HG02623 (cell line): Measurements from ENCODE around the gene TBX4.

Experiments used
- ATAC-seq: cut with Tn5 transposase; IDR thresholded peaks from one replicate; pipeline ENCODE4 v1.9.1; 2021; ENCODE audit warnings: moderate library complexity; ENCODE audit not compliant: unreplicated experiment

The TBX4 gene

GRCh38 chr17:61452301-61453290, at the start of gene TBX4:
TSS of gene TBX4 (plus strand) at chr17:61452422. CDS start at chr17:61456491, 4,069 bp downstream.
- no peak for ATAC-seq

- ATAC-seq = no peak
These were observed 49.0 kb upstream of the TBX4 start for GRCh38 chr17:61402978-61403800.

GRCh38 chr17:61403801-61404662, 48.2 kb upstream of the TBX4 start:
- no peak for ATAC-seq

GRCh38 chr17:61404663-61404912, 47.6 kb upstream of the TBX4 start:
- no peak for ATAC-seq

- no peak for ATAC-seq
These were observed 47.1 kb upstream of the TBX4 start for GRCh38 chr17:61404913-61405685.

GRCh38 chr17:61405686-61406536, 46.3 kb upstream of the TBX4 start:
- no peak for ATAC-seq

- no peak for ATAC-seq
These were observed 45.7 kb upstream of the TBX4 start for GRCh38 chr17:61406537-61406845.

- no peak for ATAC-seq
These were observed 45.0 kb upstream of the TBX4 start for GRCh38 chr17:61406971-61407911.

- no peak for ATAC-seq
These were observed 43.8 kb upstream of the TBX4 start for GRCh38 chr17:61408151-61409041.

GRCh38 chr17:61409301-61410112, 42.7 kb upstream of the TBX4 start:
- no peak for ATAC-seq

- ATAC-seq = no peak
These were observed 41.8 kb upstream of the TBX4 start for GRCh38 chr17:61410141-61411010.

- ATAC-seq = no peak
These were observed 41.3 kb upstream of the TBX4 start for GRCh38 chr17:61411011-61411260.

GRCh38 chr17:61411261-61412142, 40.7 kb upstream of the TBX4 start:
- no peak for ATAC-seq

GRCh38 chr17:61412143-61412859, 39.9 kb upstream of the TBX4 start:
- peak; percentile 62 for ATAC-seq
